SK-N-SH (cell line): Measurements from ENCODE around the gene VCP.

Experiments used
- FOXJ3 ChIP-seq: sonication (generic); formaldehyde crosslinking; IDR thresholded peaks from 2 replicates; pipeline ENCODE4 v1.5.1; 2020; ENCODE audit warnings: mild to moderate bottlenecking, missing genetic modification reagents
- GABPA ChIP-seq: IDR thresholded peaks from 2 replicates; pipeline ENCODE4 v1.4.0; 2012; ENCODE audit warnings: low read depth, mild to moderate bottlenecking
- NRF1 ChIP-seq: IDR thresholded peaks from 2 replicates; pipeline ENCODE4 v1.6.1; 2012; ENCODE audit warnings: low read depth, mild to moderate bottlenecking, low read length
- RAD21 ChIP-seq: IDR thresholded peaks from 2 replicates; pipeline ENCODE4 v1.6.1; 2012; ENCODE audit warnings: mild to moderate bottlenecking, low read length
- RFX5 ChIP-seq: IDR thresholded peaks from 2 replicates; pipeline ENCODE4 v1.6.1; 2012; ENCODE audit warnings: mild to moderate bottlenecking, improper control_type of control experiment, low read length
- TF ChIP-seq, protein P1 (sequence below): fragments of 200-600 bp; sonication (generic); IDR thresholded peaks from 2 replicates; pipeline ENCODE4 v1.6.1; 2017; ENCODE audit warnings: antibody characterized with exemption, mild to moderate bottlenecking, moderate library complexity

DNA sequence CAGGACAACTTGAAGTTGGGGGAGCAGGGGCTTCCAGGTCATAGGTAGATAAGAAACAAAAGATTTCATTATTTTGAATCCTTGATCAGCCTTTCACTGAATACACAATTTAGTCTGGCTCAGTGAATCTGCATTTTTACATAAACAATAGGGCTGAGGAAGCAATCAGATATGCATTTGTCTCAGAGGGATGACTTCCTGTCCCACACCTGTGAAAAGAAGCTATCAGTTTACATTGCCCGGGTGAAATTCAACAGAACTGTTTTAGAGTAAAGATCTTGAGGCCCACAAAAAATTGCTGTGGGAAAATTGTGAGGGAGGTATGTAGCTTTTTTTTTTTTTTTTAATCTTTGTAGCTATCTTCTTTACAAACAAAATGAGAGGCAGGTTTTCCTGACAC lies 44.6 kb downstream of the VCP start:
- no peak for TF ChIP-seq NRF1
- TF ChIP-seq GABPA: no peak
- no peak for TF ChIP-seq RFX5
- no peak for TF ChIP-seq FOXJ3
- no peak for TF ChIP-seq RAD21
- TF ChIP-seq, protein P1, sequence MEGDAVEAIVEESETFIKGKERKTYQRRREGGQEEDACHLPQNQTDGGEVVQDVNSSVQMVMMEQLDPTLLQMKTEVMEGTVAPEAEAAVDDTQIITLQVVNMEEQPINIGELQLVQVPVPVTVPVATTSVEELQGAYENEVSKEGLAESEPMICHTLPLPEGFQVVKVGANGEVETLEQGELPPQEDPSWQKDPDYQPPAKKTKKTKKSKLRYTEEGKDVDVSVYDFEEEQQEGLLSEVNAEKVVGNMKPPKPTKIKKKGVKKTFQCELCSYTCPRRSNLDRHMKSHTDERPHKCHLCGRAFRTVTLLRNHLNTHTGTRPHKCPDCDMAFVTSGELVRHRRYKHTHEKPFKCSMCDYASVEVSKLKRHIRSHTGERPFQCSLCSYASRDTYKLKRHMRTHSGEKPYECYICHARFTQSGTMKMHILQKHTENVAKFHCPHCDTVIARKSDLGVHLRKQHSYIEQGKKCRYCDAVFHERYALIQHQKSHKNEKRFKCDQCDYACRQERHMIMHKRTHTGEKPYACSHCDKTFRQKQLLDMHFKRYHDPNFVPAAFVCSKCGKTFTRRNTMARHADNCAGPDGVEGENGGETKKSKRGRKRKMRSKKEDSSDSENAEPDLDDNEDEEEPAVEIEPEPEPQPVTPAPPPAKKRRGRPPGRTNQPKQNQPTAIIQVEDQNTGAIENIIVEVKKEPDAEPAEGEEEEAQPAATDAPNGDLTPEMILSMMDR: no peak
